IMR-90 (cell line): Measurements from ENCODE around the gene ZNF212.

ENCODE experiments used
- MAFK ChIP-seq: IDR thresholded peaks from 2 replicates; pipeline ENCODE4 v1.6.1; 2012; ENCODE audit warnings: low read depth, low read length, improper control_type of control experiment
- RFX5 ChIP-seq: IDR thresholded peaks from 2 replicates; pipeline ENCODE4 v1.8.0; 2012; ENCODE audit warnings: low read depth, mild to moderate bottlenecking, low read length, moderate library complexity
- TF ChIP-seq, protein P1 (sequence below): conservative IDR thresholded peaks from 2 replicates; pipeline ENCODE4 v1.5.1; 2012; ENCODE audit warnings: mild to moderate bottlenecking, low read depth, low read length, improper control_type of control experiment

DNA sequence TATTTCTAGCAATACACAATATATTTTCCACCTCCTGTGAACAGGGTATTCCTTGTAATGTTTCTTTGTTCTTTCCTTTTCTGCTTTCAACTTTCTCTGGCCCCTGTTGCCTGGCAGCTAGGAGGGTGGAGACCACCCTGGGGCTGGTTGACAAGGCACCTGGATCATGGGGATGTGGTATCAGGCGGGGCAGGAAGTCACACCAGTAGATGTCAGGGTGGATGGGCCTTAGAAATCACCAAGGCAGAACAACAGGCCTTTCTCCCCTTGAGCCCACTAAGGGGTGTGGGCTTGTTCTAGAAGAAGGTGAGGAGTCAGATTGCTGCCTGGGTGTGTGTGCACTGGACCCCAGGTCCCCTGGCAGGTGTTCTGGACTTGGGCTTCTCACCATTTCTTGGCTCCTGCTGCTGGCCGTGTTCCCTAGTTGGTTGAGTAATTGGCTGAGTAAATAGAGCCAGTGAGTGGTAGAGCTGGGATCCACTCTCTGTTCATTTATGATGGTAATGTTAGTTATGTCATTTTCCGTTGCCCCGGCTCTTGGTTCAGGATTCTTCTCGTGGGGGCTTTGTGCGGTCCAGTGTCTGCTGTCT, 47.5 kb downstream of the ZNF212 start:
- TF ChIP-seq, protein P1, sequence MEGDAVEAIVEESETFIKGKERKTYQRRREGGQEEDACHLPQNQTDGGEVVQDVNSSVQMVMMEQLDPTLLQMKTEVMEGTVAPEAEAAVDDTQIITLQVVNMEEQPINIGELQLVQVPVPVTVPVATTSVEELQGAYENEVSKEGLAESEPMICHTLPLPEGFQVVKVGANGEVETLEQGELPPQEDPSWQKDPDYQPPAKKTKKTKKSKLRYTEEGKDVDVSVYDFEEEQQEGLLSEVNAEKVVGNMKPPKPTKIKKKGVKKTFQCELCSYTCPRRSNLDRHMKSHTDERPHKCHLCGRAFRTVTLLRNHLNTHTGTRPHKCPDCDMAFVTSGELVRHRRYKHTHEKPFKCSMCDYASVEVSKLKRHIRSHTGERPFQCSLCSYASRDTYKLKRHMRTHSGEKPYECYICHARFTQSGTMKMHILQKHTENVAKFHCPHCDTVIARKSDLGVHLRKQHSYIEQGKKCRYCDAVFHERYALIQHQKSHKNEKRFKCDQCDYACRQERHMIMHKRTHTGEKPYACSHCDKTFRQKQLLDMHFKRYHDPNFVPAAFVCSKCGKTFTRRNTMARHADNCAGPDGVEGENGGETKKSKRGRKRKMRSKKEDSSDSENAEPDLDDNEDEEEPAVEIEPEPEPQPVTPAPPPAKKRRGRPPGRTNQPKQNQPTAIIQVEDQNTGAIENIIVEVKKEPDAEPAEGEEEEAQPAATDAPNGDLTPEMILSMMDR = no peak
- TF ChIP-seq RFX5 = no peak
- TF ChIP-seq MAFK = no peak
